OCI-LY1 (cell line): Measurements from ENCODE around the gene VPREB1.

Source experiments
- H2AFZ ChIP-seq: fragments of 200-600 bp; sonication (generic), shearing (Covaris generic); 2 replicates; pipeline ENCODE4 v1.6.0; 2014; ENCODE audit warnings: antibody characterized with exemption, mild to moderate bottlenecking, low read length
- H3F3A ChIP-seq: fragments of 200-600 bp; sonication (generic), shearing (Covaris generic); 2 replicates; pipeline ENCODE4 v1.6.0; 2014; ENCODE audit warnings: mild to moderate bottlenecking, antibody characterized with exemption, low read length, moderate library complexity; ENCODE audit not compliant: insufficient read depth
- H3K27ac ChIP-seq: fragments of 200-600 bp; sonication (generic); 2 replicates; pipeline ENCODE4 v1.5.1; 2014; ENCODE audit warnings: low read length, mixed run types, mild to moderate bottlenecking, low read depth; ENCODE audit not compliant: poor library complexity, severe bottlenecking
- H3K27me3 ChIP-seq: fragments of 200-600 bp; sonication (generic); 2 replicates; pipeline ENCODE4 v1.6.0; 2014; ENCODE audit warnings: antibody characterized with exemption, mild to moderate bottlenecking, low read length, moderate library complexity; ENCODE audit not compliant: insufficient read depth
- H3K36me3 ChIP-seq: fragments of 200-600 bp; sonication (generic); 2 replicates; pipeline ENCODE4 v1.6.1; 2014; ENCODE audit warnings: mild to moderate bottlenecking, antibody characterized with exemption, low read length, moderate library complexity, mixed read lengths; ENCODE audit not compliant: insufficient read depth
- H3K4me1 ChIP-seq: fragments of 200-600 bp; sonication (generic); 2 replicates; pipeline ENCODE4 v1.5.1; 2014; ENCODE audit warnings: mild to moderate bottlenecking, low read length, moderate library complexity; ENCODE audit not compliant: insufficient read depth, severe bottlenecking
- H3K4me2 ChIP-seq: fragments of 200-600 bp; sonication (generic), shearing (Covaris generic); 2 replicates; pipeline ENCODE4 v1.6.1; 2014; ENCODE audit warnings: low read length
- H3K4me3 ChIP-seq: fragments of 200-600 bp; sonication (generic); 2 replicates; pipeline ENCODE4 v1.5.1; 2014; ENCODE audit warnings: low read length, low read depth, mild to moderate bottlenecking, mixed read lengths; ENCODE audit not compliant: poor library complexity, severe bottlenecking
- H3K79me2 ChIP-seq: fragments of 200-600 bp; shearing (Covaris generic); 2 replicates; pipeline ENCODE4 v1.6.1; 2016; ENCODE audit warnings: mixed run types, low read length, mixed read lengths; ENCODE audit not compliant: insufficient read depth
- H3K9ac ChIP-seq: fragments of 200-600 bp; sonication (generic), shearing (Covaris generic); 2 replicates; pipeline ENCODE4 v1.6.1; 2014; ENCODE audit warnings: mild to moderate bottlenecking, low read length, mixed read lengths
- H3K9me2 ChIP-seq: fragments of 200-600 bp; sonication (generic), shearing (Covaris generic); 2 replicates; pipeline ENCODE4 v1.6.1; 2014; ENCODE audit warnings: low read depth, mild to moderate bottlenecking, low read length, mixed read lengths
- H3K9me3 ChIP-seq: fragments of 200-600 bp; shearing (Covaris generic); 2 replicates; pipeline ENCODE4 v1.6.1; 2014; ENCODE audit warnings: low read length, mixed read lengths
- H4K20me1 ChIP-seq: fragments of 200-600 bp; sonication (generic), shearing (Covaris generic); 2 replicates; pipeline ENCODE4 v1.6.0; 2016; ENCODE audit warnings: mild to moderate bottlenecking, low read length; ENCODE audit not compliant: insufficient read depth
- EZH2 ChIP-seq: fragments of 200-600 bp; sonication (generic), shearing (Covaris generic); IDR thresholded peaks from 2 replicates; pipeline ENCODE4 v1.8.0; 2017; ENCODE audit warnings: borderline replicate concordance, mixed run types, mild to moderate bottlenecking, antibody characterized with exemption, low read length, moderate library complexity, mixed read lengths
- TF ChIP-seq, protein P1 (sequence below): fragments of 200-600 bp; sonication (generic), shearing (Covaris generic); IDR thresholded peaks from 2 replicates; pipeline ENCODE4 v1.5.1; 2017; ENCODE audit warnings: mild to moderate bottlenecking, antibody characterized with exemption, low read length, moderate library complexity, mixed read lengths

VPREB1 gene, protein sequence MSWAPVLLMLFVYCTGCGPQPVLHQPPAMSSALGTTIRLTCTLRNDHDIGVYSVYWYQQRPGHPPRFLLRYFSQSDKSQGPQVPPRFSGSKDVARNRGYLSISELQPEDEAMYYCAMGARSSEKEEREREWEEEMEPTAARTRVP

DNA sequence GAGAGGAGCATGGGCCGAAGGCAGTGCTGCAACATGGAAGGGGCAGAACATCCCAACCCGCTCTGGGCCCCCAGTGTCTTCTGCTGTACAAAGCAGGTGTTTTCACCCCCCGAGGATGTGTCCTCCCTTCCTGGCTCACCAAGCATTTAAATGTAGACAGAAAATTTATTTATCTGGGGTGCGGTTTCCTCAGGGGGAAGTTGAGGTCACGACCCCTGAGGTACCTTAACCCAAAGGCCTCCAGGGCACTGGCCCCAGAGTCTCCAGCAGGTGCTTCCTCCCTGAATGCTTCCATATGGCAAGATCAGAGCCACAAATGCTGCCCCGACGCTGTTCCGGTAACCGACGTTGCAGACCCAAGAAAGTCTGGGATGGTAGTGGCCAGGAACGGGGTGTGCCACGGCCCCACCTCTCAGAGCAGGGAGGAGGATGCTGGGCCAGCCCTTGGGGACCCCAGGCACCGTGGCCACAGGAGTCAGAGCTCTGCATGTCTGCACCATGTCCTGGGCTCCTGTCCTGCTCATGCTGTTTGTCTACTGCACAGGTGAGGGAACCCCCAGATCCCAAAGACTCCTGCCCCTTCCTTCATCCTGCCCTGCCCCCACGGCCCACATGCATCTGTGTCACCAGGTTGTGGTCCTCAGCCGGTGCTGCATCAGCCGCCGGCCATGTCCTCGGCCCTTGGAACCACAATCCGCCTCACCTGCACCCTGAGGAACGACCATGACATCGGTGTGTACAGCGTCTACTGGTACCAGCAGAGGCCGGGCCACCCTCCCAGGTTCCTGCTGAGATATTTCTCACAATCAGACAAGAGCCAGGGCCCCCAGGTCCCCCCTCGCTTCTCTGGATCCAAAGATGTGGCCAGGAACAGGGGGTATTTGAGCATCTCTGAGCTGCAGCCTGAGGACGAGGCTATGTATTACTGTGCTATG is at the start of gene VPREB1:
VPREB1 (plus strand) TSS at position 471 of the 935 bp plus-strand sequence; CDS start at position 499, 28 bp downstream.
- no peaks in the 10 kb centered on the region for H4K20me1 ChIP-seq
- H3K9ac ChIP-seq = no peak within 1 kb of the TSS
- TF ChIP-seq EZH2 = no peak
- TF ChIP-seq, protein P1, sequence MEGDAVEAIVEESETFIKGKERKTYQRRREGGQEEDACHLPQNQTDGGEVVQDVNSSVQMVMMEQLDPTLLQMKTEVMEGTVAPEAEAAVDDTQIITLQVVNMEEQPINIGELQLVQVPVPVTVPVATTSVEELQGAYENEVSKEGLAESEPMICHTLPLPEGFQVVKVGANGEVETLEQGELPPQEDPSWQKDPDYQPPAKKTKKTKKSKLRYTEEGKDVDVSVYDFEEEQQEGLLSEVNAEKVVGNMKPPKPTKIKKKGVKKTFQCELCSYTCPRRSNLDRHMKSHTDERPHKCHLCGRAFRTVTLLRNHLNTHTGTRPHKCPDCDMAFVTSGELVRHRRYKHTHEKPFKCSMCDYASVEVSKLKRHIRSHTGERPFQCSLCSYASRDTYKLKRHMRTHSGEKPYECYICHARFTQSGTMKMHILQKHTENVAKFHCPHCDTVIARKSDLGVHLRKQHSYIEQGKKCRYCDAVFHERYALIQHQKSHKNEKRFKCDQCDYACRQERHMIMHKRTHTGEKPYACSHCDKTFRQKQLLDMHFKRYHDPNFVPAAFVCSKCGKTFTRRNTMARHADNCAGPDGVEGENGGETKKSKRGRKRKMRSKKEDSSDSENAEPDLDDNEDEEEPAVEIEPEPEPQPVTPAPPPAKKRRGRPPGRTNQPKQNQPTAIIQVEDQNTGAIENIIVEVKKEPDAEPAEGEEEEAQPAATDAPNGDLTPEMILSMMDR = no peak
- H3K27ac ChIP-seq = no peak within 1 kb of the TSS
- H3K4me3 ChIP-seq = no peak within 1 kb of the TSS
- H3K9me3 ChIP-seq = no peaks in the 10 kb centered on the region
- H3K36me3 ChIP-seq = no peaks in the 10 kb centered on the region
- H3K27me3 ChIP-seq = no peaks in the 10 kb centered on the region
- no peak within 1 kb of the TSS for H2AFZ ChIP-seq
- no peaks in the 10 kb centered on the region for H3K9me2 ChIP-seq
- no peak within 1 kb of the TSS for H3K4me2 ChIP-seq
- no peaks in the 10 kb centered on the region for H3K79me2 ChIP-seq
- peaks cover 52% of the 10 kb centered on the region for H3K4me1 ChIP-seq
- no peaks in the 10 kb centered on the region for H3F3A ChIP-seq

DNA sequence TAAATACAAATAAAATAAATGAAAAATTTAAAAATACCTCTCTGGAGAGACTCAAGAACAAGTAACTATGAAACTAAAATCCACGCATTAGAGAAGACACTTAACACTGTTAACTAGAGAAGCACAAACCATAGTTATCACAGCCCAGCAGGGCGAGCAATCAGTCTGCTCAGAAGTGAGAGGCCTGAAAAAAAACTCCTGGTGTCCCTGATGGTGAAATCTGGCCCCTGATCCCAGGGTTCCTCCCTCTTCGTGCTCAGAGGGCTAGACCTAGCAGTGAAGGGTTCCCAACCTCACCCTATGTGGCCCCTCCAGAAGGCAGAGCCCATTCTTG is 49.7 kb upstream of the VPREB1 start:
- no peaks in the 10 kb centered on the region for H4K20me1 ChIP-seq
- 0 out of 2 replicates have a peak, but pooled peaks cover 9% of the 10 kb centered on the region for H3K79me2 ChIP-seq
- H3K36me3 ChIP-seq = peaks cover 12% of the 10 kb centered on the region; the same call in 1 of the 2 replicates
- peak overlapping the region; percentile 77 for H3K4me3 ChIP-seq
- peaks cover 61% of the 10 kb centered on the region for H3K4me1 ChIP-seq
- peak overlapping the region; percentile 55 for H3K9ac ChIP-seq
- TF ChIP-seq, protein P1 = no peak
- TF ChIP-seq EZH2 = no peak
- no peaks in the 10 kb centered on the region for H3F3A ChIP-seq
- peak overlapping the region; percentile 96 for H3K27ac ChIP-seq
- no peaks in the 10 kb centered on the region for H3K27me3 ChIP-seq
- peak overlapping the region; percentile 98 for H3K4me2 ChIP-seq
- H3K9me3 ChIP-seq = no peaks in the 10 kb centered on the region
- no peak overlapping the region for H2AFZ ChIP-seq
- H3K9me2 ChIP-seq = no peaks in the 10 kb centered on the region

DNA sequence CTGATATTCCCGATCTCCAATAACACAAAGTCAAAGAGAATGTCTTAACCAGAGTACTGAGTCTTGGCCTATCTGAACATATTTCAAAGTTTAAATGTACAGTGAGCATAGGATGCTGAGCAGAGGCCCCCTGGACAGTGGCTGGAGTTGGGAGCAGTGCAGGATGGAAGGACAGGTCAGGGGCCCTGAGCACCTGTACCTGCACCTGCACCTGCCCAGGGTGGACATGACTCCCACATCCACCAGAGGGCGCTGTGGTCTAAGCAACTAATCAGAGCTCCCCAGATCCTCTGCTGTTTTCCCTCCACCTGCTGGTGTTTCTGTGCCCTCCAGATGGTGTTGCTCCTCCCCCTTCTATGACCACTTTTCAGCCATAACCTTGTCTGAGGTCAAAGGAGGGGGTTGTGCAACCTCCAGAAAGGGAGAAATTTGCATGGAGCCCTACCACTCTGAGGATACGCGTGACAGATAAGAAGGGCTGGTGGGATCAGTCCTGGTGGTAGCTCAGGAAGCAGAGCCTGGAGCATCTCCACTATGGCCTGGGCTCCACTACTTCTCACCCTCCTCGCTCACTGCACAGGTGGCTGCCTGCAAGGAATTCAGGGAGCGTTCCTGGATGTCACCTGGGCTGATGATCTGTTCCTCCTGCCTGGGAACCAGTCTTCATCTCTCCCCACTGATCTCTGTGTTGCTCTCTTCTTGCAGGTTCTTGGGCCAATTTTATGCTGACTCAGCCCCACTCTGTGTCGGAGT is 49.1 kb upstream of the VPREB1 start:
- peak overlapping the region; percentile 81 for H3K9ac ChIP-seq
- H2AFZ ChIP-seq = no peak overlapping the region
- peak overlapping the region; percentile 96 for H3K27ac ChIP-seq
- TF ChIP-seq EZH2 = no peak
- TF ChIP-seq, protein P1 = peak; percentile 98
- H3K36me3 ChIP-seq = peaks cover 12% of the 10 kb centered on the region; the same call in 1 of the 2 replicates
- no peaks in the 10 kb centered on the region for H4K20me1 ChIP-seq
- H3K9me3 ChIP-seq = no peaks in the 10 kb centered on the region
- no peaks in the 10 kb centered on the region for H3K27me3 ChIP-seq
- H3K9me2 ChIP-seq = no peaks in the 10 kb centered on the region
- H3K4me2 ChIP-seq = peak overlapping the region; percentile 98
- H3K79me2 ChIP-seq = 0 out of 2 replicates have a peak, but pooled peaks cover 9% of the 10 kb centered on the region
- H3F3A ChIP-seq = no peaks in the 10 kb centered on the region
- H3K4me1 ChIP-seq = peaks cover 66% of the 10 kb centered on the region
- H3K4me3 ChIP-seq = peak overlapping the region; percentile 77
